Measurements from ENCODE around the gene VSTM2B. TPM values are rescaled to one million over a fixed set of nuclear protein-coding genes. Genes with fewer than 3 reads are reported as not detected.

Gene VSTM2B
- total and polyA plus RNA-seq, 2 of the 13 experiments (the other 11 are each of a cell fraction or from before 2014, with no cell fraction given): not detected

DNA sequence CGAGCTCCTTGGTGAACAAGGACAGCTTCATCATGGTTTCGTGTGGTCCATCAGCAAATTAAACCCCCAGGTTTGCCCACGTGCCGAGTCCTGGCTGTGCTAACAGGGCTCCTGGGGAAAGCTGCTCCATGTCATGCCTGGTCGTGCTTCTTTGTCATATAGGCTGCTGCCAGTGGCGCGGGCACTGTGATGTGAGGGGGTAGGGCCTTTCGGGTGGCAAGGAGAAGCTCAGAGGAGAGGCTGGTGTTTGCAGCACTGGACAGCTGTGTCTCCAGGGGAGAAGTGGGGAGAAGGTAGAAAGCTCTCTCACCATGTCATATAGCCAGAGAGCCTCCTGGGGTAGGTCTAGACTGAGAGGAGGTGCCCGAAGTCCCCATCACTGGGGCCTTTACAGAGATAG, 13.3 kb downstream of the VSTM2B start:
- TF ChIP-seq, protein P1, sequence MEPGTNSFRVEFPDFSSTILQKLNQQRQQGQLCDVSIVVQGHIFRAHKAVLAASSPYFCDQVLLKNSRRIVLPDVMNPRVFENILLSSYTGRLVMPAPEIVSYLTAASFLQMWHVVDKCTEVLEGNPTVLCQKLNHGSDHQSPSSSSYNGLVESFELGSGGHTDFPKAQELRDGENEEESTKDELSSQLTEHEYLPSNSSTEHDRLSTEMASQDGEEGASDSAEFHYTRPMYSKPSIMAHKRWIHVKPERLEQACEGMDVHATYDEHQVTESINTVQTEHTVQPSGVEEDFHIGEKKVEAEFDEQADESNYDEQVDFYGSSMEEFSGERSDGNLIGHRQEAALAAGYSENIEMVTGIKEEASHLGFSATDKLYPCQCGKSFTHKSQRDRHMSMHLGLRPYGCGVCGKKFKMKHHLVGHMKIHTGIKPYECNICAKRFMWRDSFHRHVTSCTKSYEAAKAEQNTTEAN (CRISPR knock-in tag; conservative IDR thresholded peaks at IDR 0.05): no peak
- TF ChIP-seq KDM6A (CRISPR knock-in tag; IDR thresholded peaks at IDR 0.05; ENCODE audit: low read depth) (no peak), ZFYVE20 (CRISPR knock-in tag; IDR thresholded peaks at IDR 0.05; ENCODE audit: borderline replicate concordance, low read depth) (no peak), CBFB (CRISPR knock-in tag; IDR thresholded peaks at IDR 0.05) (no peak), ATM (IDR thresholded peaks at IDR 0.05; ENCODE audit: borderline replicate concordance) (no peak), ZNF768 (CRISPR knock-in tag; IDR thresholded peaks at IDR 0.05) (no peak), IRX3 (CRISPR knock-in tag; IDR thresholded peaks at IDR 0.05; ENCODE audit: borderline replicate concordance, low read depth) (no peak), ZNF530 (CRISPR knock-in tag; IDR thresholded peaks at IDR 0.05; ENCODE audit: low read depth) (no peak), YEATS4 (CRISPR knock-in tag; IDR thresholded peaks at IDR 0.05; ENCODE audit: borderline replicate concordance) (no peak), HCFC1 (IDR thresholded peaks at IDR 0.05; ENCODE audit: low read depth, low read length) (no peak), RFXANK (CRISPR knock-in tag; IDR thresholded peaks at IDR 0.05) (no peak)
- TF ChIP-seq, protein P2, sequence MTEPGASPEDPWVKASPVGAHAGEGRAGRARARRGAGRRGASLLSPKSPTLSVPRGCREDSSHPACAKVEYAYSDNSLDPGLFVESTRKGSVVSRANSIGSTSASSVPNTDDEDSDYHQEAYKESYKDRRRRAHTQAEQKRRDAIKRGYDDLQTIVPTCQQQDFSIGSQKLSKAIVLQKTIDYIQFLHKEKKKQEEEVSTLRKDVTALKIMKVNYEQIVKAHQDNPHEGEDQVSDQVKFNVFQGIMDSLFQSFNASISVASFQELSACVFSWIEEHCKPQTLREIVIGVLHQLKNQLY (CRISPR knock-in tag; IDR thresholded peaks at IDR 0.05): no peak
- TF ChIP-seq, protein P3, sequence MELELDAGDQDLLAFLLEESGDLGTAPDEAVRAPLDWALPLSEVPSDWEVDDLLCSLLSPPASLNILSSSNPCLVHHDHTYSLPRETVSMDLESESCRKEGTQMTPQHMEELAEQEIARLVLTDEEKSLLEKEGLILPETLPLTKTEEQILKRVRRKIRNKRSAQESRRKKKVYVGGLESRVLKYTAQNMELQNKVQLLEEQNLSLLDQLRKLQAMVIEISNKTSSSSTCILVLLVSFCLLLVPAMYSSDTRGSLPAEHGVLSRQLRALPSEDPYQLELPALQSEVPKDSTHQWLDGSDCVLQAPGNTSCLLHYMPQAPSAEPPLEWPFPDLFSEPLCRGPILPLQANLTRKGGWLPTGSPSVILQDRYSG (CRISPR knock-in tag; IDR thresholded peaks at IDR 0.05): no peak
- Histone ChIP-seq H2AFZ (ENCODE audit: low read length) (no peak overlapping the region), H3K27ac (ENCODE audit: extremely low read length, insufficient read depth, low read length) (no peak overlapping the region), H3K9ac (ENCODE audit: insufficient read depth, low read depth, low read length) (no peak overlapping the region), H3K4me3 (replicated peaks in 1 of 3; ENCODE audit: insufficient read depth in 1 of 3, low read depth in 2 of 3, low read length in 3 of 3) (no peak overlapping the region), H3K79me2 (ENCODE audit: insufficient read depth, low read length) (no peaks in the 10 kb centered on the region), H3K9me3 (ENCODE audit: low read length) (no peaks in the 10 kb centered on the region), H3K27me3 (ENCODE audit: control insufficient read depth in 1 of 2, insufficient read depth in 2 of 2, low read length in 2 of 2) (no peaks in the 10 kb centered on the region), H3K4me1 (ENCODE audit: insufficient read depth, low read length) (no peaks in the 10 kb centered on the region), H3K4me2 (ENCODE audit: low read depth, low read length) (no peak overlapping the region), H4K20me1 (ENCODE audit: insufficient read depth, low read length) (no peaks in the 10 kb centered on the region), H3K36me3 (replicated peaks in 1 of 2; ENCODE audit: control insufficient read depth in 1 of 2, insufficient read depth in 2 of 2, low read length in 2 of 2) (no peaks in the 10 kb centered on the region)
- no peak for ATAC-seq
- intact Hi-C loops (cut with micrococcal nuclease; ENCODE audit: unreplicated experiment) (no loop called here), in situ Hi-C loops (cut with HindIII; ENCODE audit: extremely low pct_ligation_motif_present, low pct_unique_long_range_greater_than_20kb) (no loop called here)
- POLR2A ChIA-PET: no interaction called here
- CTCF ChIA-PET (ENCODE audit: low intra/inter-chr PET ratio, low total read pairs): no interaction called here
- FAIRE-seq: no peak
- 11% methylated on average over 3 of the region's 9 CpGs for WGBS (ENCODE audit: low lambda C conversion rate)
- BruUV-seq (replicated peaks): no TSS peak
- DNase-seq (ENCODE audit: low spot score): no peak
